Choroid plexus epithelial cell (primary cell): ENCODE measurements around the gene SLC39A3.

ENCODE experiments used
- DNase-seq: peaks from one replicate; pipeline ENCODE4 v3.0.0-alpha.2; 2010; ENCODE audit warnings: low read depth
- H3K4me3 ChIP-seq: 2 replicates; pipeline ENCODE4 v1.5.1; 2011; ENCODE audit warnings: low read depth, mild to moderate bottlenecking, control low read depth, low read length, moderate library complexity
- TF ChIP-seq, protein P1 (sequence below): conservative IDR thresholded peaks from 2 replicates; pipeline ENCODE4 v1.5.1; 2011; ENCODE audit warnings: low read depth, mild to moderate bottlenecking, control low read depth, inconsistent platforms, low read length, moderate library complexity

SLC39A3 gene

DNA sequence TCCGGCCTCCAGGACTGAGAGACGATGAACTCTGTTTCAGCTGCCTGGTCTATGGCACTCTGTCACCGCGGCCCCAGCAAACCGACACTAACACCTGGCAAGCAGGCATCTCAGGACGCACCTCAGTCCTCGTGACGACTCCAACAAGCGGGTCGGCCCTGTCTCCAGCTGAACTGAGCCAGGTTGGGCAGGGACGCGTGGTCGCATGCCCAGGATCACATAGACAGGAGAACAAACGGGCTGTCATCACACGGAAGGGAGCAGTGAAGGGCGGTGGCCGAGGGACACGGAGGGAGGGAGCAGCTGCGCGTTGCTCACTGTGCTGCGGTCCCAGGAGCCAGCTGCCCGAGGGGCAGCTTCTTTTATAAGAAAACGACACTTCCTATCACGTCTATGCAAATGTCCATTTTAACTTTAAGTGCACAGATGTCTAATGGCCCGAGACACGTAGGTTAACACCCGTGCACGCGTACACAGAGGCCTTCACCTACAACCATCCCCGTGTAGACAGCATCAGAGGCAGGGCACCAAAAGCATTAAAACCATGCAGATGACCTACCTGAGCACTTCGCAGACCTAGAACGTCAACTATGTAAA, 34.4 kb upstream of the SLC39A3 start:
- no peak overlapping the region for H3K4me3 ChIP-seq
- no peak for DNase-seq
- TF ChIP-seq, protein P1, sequence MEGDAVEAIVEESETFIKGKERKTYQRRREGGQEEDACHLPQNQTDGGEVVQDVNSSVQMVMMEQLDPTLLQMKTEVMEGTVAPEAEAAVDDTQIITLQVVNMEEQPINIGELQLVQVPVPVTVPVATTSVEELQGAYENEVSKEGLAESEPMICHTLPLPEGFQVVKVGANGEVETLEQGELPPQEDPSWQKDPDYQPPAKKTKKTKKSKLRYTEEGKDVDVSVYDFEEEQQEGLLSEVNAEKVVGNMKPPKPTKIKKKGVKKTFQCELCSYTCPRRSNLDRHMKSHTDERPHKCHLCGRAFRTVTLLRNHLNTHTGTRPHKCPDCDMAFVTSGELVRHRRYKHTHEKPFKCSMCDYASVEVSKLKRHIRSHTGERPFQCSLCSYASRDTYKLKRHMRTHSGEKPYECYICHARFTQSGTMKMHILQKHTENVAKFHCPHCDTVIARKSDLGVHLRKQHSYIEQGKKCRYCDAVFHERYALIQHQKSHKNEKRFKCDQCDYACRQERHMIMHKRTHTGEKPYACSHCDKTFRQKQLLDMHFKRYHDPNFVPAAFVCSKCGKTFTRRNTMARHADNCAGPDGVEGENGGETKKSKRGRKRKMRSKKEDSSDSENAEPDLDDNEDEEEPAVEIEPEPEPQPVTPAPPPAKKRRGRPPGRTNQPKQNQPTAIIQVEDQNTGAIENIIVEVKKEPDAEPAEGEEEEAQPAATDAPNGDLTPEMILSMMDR = no peak

DNA sequence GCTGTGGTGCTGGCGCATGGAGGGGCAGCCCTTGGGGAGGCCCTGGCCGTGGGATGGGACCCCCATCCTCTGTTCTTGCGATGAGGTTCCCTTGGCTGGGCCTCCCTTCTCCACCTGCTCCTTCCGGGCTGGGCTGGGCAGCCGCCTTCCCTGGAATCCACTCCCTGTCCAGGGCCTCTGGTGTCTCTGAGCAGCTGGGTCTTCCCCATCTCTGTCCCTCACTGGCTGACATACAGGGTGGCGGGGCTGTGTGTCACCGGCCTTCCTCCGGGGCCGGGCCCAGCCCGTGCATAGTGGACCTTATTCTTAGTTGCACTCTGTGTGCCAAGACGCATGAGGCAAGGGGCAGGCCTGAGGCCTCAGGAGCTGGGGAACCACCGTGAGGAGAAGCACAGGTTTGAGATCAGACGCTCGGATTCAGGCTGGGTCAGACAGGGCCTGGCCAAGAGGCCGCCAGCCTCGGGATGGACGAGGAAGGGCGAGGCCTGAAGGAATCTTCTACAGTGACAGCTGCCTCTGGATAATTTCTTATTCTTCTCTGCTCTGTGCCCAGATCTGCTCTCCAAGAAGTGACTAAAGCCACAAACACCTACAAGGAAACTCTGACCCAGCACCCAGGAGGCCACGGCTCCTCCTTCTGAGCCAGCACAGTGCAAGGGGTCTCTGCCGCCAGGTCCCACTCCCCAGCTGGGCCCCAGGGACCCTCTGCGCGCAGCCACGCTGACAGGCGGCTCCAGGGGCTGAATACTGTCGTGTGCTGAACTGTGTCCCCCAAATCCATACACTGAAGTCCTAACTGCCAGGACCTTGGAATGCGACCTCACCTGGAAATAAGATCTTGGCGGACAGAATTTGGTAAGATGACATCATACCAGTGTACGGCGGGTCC, 32.2 kb upstream of the SLC39A3 start:
- no peak overlapping the region for H3K4me3 ChIP-seq
- TF ChIP-seq, protein P1 = no peak
- DNase-seq = no peak

DNA sequence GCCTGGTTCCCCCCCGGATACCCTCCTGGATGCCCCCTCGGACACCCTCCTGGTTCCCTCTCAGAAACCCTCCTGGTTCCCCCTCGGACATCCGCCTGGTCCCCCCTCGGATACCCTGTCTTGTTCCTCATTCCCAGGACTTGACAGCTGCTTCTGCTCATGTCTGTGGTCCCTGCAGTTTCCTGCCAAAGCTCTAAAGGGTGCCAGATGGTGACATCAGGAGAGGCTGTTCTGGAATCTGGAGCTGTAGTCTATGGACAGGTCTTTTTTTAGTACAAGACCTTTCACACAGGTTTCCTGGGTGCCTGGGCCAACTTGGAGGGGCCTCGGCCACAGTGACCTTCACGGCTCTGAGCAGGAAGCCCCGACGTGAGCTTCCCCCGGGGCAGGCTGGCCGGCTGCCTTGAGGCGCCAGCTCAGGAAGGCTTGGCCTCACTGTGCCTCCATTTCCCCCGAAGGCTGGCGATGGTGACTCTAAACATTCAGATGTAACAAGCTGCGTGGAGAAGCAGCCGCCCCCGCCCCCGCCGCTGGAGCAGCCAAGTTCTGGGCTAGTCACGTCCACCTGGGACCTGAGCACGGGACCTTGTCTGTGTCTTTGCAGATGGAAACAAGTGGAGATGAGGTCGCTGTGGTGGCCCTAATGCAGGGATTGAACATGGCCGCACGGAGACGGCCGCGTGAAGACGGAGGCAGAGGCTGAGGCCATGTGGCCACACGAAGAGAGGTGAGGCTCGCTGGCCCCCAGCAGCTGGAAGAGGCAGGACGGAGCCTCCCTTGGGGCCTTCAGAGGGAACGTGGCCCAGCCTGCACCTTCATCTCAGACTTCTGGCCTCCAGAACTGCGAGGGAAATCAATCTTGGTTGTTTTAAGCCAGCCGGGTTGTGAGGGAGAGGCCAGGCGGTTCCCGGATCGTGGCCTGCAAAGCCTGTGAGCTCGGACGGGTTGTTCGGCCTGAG, 30.5 kb upstream of the SLC39A3 start:
- TF ChIP-seq, protein P1 = no peak
- no peak overlapping the region for H3K4me3 ChIP-seq

DNA sequence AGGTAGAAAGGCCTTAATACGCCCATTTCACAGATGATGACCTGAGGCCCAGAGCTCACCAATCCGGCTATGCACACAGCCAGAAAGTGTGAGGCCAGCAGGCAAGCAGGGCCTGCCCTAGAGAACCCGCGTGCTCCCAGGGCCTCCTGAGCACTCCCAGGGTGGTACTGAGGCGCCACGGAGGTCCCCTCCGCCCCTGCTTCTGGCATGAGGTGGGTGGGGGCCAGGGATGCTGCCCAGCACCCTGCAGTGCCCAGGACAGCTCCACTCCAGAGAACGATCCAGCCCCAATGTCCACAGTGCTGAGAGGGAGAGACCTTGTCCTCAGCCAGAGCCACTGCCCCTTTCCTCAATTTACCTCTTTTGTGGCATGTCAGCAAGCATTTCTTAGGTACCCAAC, 29.4 kb upstream of the SLC39A3 start:
- no peak for DNase-seq
- TF ChIP-seq, protein P1 = no peak
- H3K4me3 ChIP-seq = no peak overlapping the region

More for the DNA sequence above, 30.5 kb upstream of the SLC39A3 start:
- peak; percentile 45 for DNase-seq

DNA sequence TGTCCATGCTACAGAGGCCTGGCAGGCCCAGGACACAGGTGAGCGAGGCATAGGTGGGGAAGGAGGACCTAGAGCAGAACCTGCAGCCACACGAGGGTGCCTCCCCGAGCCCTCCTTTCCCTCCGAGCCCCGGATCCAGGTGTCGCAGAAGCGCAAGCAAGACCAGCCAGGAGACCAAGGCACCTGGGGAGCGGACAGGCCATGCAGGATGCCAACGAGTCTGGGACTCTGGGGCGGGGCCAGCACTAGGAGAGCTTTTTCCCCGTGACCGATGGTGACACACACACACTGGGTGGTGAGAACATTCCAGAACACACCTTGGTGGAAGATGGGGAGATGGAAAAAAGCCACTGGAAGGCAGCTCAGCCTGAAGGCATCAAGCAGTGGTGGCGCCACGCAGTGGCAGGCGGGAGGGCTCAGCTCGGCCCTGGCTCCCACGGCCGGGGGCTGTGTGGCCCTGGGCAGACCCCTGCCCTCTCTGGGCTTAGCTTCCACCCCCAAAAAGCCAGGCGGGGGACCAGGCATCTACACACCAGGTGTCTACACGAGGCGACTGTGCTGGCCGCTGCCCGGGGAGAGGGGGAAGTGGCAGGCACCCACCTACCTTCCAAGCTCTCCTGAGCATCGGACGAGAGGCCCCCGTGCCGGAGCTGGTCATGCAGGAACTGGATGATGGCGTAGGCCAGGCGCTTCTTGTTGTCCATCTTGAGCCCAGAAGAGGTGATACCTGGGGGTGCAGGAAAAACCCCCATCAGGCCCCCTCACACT, 28.7 kb upstream of the SLC39A3 start:
- DNase-seq = no peak
- TF ChIP-seq, protein P1 = no peak

DNA sequence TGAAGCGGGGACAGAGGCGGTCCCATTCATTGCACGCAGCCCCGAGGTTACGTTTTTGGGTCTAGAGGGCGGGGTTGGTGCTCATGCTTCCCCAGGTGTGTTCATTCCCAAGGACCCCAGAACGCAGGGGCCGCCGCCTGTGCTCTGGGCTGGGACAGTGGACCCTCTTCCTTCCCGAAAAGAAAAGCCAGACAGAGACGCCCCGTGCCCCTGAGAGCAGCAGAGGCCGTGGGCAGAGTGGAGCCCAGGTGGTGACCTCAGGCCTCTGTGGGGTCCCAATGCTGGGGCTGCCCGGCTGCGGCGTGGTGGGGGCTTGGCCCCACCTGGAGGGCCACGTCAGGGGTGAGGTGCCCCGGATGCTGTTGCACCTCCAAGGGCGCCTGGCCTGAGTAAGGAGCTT, 27.9 kb upstream of the SLC39A3 start:
- H3K4me3 ChIP-seq = no peak overlapping the region
- TF ChIP-seq, protein P1 = no peak
- no peak for DNase-seq

More for the DNA sequence above, 28.7 kb upstream of the SLC39A3 start:
- H3K4me3 ChIP-seq = no peak overlapping the region
